Measurements from ENCODE around the gene PNMA5. TPM values are rescaled to one million over a fixed set of nuclear protein-coding genes. Genes with fewer than 3 reads are reported as not detected.
"Not testable (repeated sequence)": the region's sequence is repeated elsewhere in the genome, so short reads cannot be mapped to it uniquely, and the experiment has no call there.

PNMA5 gene
- total RNA-seq, 1 experiment from 2014 or later = not detected

DNA sequence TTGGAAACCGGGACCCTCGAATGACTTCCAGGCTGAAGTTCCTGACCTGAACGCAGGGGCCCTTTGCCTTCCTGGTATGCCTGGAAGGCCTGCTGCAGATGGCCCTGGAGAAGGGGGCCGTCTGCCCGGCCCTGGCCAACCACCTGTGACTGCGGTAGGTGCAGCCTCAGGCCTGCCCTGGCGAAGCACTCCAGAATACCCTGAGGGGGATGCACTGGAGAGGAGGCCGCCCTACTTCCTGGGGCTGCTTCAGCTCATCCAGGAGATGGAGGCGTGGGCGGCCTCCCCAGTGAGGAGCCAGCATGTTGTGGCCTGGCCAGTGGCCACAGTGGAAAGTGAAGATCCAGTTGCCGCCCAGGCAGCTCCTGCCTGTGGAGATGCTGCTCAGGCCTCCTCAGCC is 36.0 kb upstream of the PNMA5 start:
- Histone ChIP-seq H4K20me1 (ENCODE audit: insufficient read depth) (no peaks in the 10 kb centered on the region), H3K27me3 (ENCODE audit: insufficient read depth, low read depth) (peaks cover 50% of the 10 kb centered on the region), H3K4me2 (no peak overlapping the region), H3K4me1 (replicated peaks; ENCODE audit: insufficient read depth) (no peaks in the 10 kb centered on the region), H3K36me3 (ENCODE audit: low read depth) (no peaks in the 10 kb centered on the region), H3K9me3 (ENCODE audit: insufficient read depth, low read depth) (no peaks in the 10 kb centered on the region), H2AFZ (no peak overlapping the region), H3F3A (ENCODE audit: insufficient read depth, low read depth) (no peaks in the 10 kb centered on the region), H3K27ac (no peak overlapping the region), H3K79me2 (ENCODE audit: low read depth) (no peaks in the 10 kb centered on the region), H3K4me3 (no peak overlapping the region), H3K9me2 (ENCODE audit: insufficient read depth) (no peaks in the 10 kb centered on the region)
- ChIA-PET CTCF (no interaction called here), POLR2A (ENCODE audit: unreplicated experiment) (no interaction called here)
- intact Hi-C loops (cut with micrococcal nuclease; ENCODE audit: unreplicated experiment) = loop anchor here (10.0 kb wide), 1 partner anchor 635 kb away; no protein-coding TSS in a partner anchor
- DNase-seq = no peak
- no TSS peak for BruUV-seq (replicated peaks)
- TF ChIP-seq EZH2 (IDR thresholded peaks at IDR 0.05; ENCODE audit: low read depth) = no peak
- TF ChIP-seq, protein P1, sequence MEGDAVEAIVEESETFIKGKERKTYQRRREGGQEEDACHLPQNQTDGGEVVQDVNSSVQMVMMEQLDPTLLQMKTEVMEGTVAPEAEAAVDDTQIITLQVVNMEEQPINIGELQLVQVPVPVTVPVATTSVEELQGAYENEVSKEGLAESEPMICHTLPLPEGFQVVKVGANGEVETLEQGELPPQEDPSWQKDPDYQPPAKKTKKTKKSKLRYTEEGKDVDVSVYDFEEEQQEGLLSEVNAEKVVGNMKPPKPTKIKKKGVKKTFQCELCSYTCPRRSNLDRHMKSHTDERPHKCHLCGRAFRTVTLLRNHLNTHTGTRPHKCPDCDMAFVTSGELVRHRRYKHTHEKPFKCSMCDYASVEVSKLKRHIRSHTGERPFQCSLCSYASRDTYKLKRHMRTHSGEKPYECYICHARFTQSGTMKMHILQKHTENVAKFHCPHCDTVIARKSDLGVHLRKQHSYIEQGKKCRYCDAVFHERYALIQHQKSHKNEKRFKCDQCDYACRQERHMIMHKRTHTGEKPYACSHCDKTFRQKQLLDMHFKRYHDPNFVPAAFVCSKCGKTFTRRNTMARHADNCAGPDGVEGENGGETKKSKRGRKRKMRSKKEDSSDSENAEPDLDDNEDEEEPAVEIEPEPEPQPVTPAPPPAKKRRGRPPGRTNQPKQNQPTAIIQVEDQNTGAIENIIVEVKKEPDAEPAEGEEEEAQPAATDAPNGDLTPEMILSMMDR (conservative IDR thresholded peaks at IDR 0.05) = no peak

DNA sequence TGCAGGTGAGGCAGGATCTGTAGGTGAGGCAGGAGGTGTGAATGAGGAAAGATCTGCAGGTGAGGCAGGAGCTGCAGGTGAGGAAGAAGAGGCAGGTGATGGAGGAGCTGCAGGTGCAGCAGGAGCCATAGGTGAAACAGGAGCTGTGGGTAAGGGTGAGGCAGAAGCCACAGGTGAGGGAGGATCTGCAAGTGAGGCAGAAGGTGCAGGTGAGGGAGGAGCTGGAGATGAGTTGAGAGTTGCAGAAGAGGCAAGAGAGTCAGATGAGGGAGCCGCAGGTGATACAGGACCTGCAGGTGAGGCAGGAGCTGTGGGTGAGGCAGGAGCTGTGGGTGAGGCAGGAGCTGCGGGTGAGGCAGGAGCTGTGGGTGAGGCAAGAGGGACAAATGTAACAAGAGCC is 35.2 kb upstream of the PNMA5 start:
- H2AFZ ChIP-seq = no peak overlapping the region
- H3K27me3 ChIP-seq (ENCODE audit: insufficient read depth, low read depth) = peaks cover 55% of the 10 kb centered on the region
- TF ChIP-seq, protein P1 (conservative IDR thresholded peaks at IDR 0.05) = no peak
- TF ChIP-seq EZH2 (IDR thresholded peaks at IDR 0.05; ENCODE audit: low read depth) = no peak
- no peaks in the 10 kb centered on the region for H3K9me2 ChIP-seq (ENCODE audit: insufficient read depth)
- intact Hi-C loops (cut with micrococcal nuclease; ENCODE audit: unreplicated experiment) = no loop called here
- H3K4me1 ChIP-seq (replicated peaks; ENCODE audit: insufficient read depth) = no peaks in the 10 kb centered on the region
- ChIA-PET POLR2A (ENCODE audit: unreplicated experiment) (no interaction called here), CTCF (no interaction called here)
- H3K79me2 ChIP-seq (ENCODE audit: low read depth) = no peaks in the 10 kb centered on the region
- no peak overlapping the region for H3K4me2 ChIP-seq
- no peaks in the 10 kb centered on the region for H3F3A ChIP-seq (ENCODE audit: insufficient read depth, low read depth)
- no peak overlapping the region for H3K4me3 ChIP-seq
- DNase-seq = no peak
- no TSS peak for BruUV-seq (replicated peaks)
- no peaks in the 10 kb centered on the region for H3K9me3 ChIP-seq (ENCODE audit: insufficient read depth, low read depth)
- H3K27ac ChIP-seq = no peak overlapping the region
- no peaks in the 10 kb centered on the region for H4K20me1 ChIP-seq (ENCODE audit: insufficient read depth)
- H3K36me3 ChIP-seq (ENCODE audit: low read depth) = no peaks in the 10 kb centered on the region

DNA sequence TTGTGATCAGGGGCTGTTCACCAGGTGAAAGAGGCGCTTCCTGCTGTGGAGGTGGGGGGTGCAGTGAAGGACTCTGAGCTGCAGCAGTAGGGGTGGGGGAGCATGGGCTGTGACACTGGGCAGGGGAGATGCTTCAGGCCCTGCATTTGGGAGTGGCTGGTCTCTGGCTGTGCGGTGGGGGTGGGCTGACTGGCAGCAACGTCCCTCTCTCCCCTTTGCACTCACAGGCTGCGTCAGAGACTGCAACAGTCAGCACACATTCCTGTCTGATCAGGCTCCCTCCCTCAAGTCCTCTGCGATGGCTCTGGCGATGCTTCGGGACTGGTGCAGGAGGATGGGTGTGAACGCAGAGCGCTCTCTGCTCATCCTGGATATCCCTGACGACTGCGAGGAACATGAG is 34.6 kb upstream of the PNMA5 start:
- BruUV-seq (replicated peaks); intact Hi-C loops (cut with micrococcal nuclease; ENCODE audit: unreplicated experiment); DNase-seq; H3F3A ChIP-seq (ENCODE audit: insufficient read depth, low read depth); H3K4me1 ChIP-seq (replicated peaks; ENCODE audit: insufficient read depth); H3K36me3 ChIP-seq (ENCODE audit: low read depth); H4K20me1 ChIP-seq (ENCODE audit: insufficient read depth); CTCF ChIA-PET; H3K9me2 ChIP-seq (ENCODE audit: insufficient read depth); H3K4me3 ChIP-seq; H2AFZ ChIP-seq; H3K9me3 ChIP-seq (ENCODE audit: insufficient read depth, low read depth); H3K27ac ChIP-seq; POLR2A ChIA-PET (ENCODE audit: unreplicated experiment); H3K4me2 ChIP-seq; H3K79me2 ChIP-seq (ENCODE audit: low read depth): not testable (repeated sequence)
- H3K27me3 ChIP-seq (ENCODE audit: insufficient read depth, low read depth) = peaks cover 58% of the 10 kb centered on the region

DNA sequence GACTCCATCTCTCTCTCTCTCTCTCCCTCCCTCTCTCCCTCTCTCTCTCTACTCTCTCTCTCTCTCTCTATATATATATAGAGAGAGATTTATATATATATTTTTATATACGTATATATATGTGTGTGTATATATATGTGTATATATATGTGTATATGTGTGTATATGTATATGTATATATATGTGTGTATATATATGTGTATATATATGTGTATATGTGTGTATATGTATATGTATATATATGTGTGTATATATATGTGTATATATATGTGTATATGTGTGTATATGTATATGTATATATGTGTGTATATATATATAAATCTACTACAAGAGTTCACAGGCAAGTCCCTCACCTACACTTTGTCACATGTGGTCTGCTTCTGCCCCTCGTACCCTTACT is 32.6 kb upstream of the PNMA5 start:
- POLR2A ChIA-PET (ENCODE audit: unreplicated experiment); H3K4me2 ChIP-seq; intact Hi-C loops (cut with micrococcal nuclease; ENCODE audit: unreplicated experiment); CTCF ChIA-PET; H3K27ac ChIP-seq; H3K4me3 ChIP-seq; H3F3A ChIP-seq (ENCODE audit: insufficient read depth, low read depth); H4K20me1 ChIP-seq (ENCODE audit: insufficient read depth); DNase-seq; H3K4me1 ChIP-seq (replicated peaks; ENCODE audit: insufficient read depth); H3K9me3 ChIP-seq (ENCODE audit: insufficient read depth, low read depth); H3K36me3 ChIP-seq (ENCODE audit: low read depth); H3K79me2 ChIP-seq (ENCODE audit: low read depth); BruUV-seq (replicated peaks); H2AFZ ChIP-seq; H3K9me2 ChIP-seq (ENCODE audit: insufficient read depth): not testable (repeated sequence)
- peaks cover 55% of the 10 kb centered on the region for H3K27me3 ChIP-seq (ENCODE audit: insufficient read depth, low read depth)
